Left lung (tissue), 10 donors: ENCODE data around the gene GSG1L. TPM values are rescaled to one million over a fixed set of nuclear protein-coding genes. Genes with fewer than 3 reads are reported as not detected.

Experiments
- ATAC-seq: fragments of 200-7000 bp; cut with Tn5 transposase; one replicate; pipeline ENCODE4 v1.9.1; 2020; ENCODE audit warnings: moderate library complexity
- DNase-seq, 4 donors: peaks; one replicate each; pipeline ENCODE4 v3.0.0-alpha.2; 2013 to 2020
- H3K27ac ChIP-seq, 2 donors: fragments of 200-600 bp; sonication (generic) in 1 of 2; one replicate each; pipeline versions ENCODE4 v1.5.0 to v1.8.0; 2020 to 2021
- H3K27me3 ChIP-seq, 2 donors: fragments of 200-600 bp; sonication (generic) in 1 of 2; one replicate each; pipeline versions ENCODE4 v1.5.0 to v1.8.0; 2020 to 2021
- H3K36me3 ChIP-seq, 2 donors: fragments of 200-600 bp; sonication (generic) in 1 of 2; one replicate each; pipeline versions ENCODE4 v1.5.0 to v1.8.0; 2020 to 2021
- H3K4me1 ChIP-seq, 2 donors: fragments of 200-600 bp; one replicate each; pipeline ENCODE4 v1.8.0; 2021
- H3K4me3 ChIP-seq, 2 donors: fragments of 200-600 bp; sonication (generic) in 1 of 2; one replicate each; pipeline versions ENCODE4 v1.5.0 to v1.8.0; 2020 to 2021; ENCODE audit warnings: mild to moderate bottlenecking in 1 of 2
- H3K9me3 ChIP-seq, 2 donors: fragments of 200-600 bp; sonication (generic) in 1 of 2; one replicate each; pipeline versions ENCODE4 v1.5.0 to v1.8.0; 2020 to 2021
- CTCF ChIP-seq, 2 donors: fragments of 200-600 bp; sonication (generic) in 1 of 2; IDR thresholded peaks; one replicate each; pipeline versions ENCODE4 v1.5.0 to v1.8.0; 2021; ENCODE audit warnings: antibody characterized with exemption in 2 of 2
- intact Hi-C, 2 donors: fragments of 100-400 bp; cut with DNase I; formaldehyde crosslinking; loops; one replicate each; pipeline versions ENCODE4 v1.11.2 to v1.14.2; 2022
- polyA plus RNA-seq, 6 donors: library from polyadenylated mRNA; unstranded; fragments of 120-200 nt; gene quantifications; one replicate each; pipeline ENCODE4 v1.2.1, GENCODE V29; 2013; ENCODE audit not compliant: insufficient read length in 6 of 6
- total RNA-seq, 2 donors: library from RNA; stranded (reverse); fragmentation: NEBNext Ultra II Directional; extraction: Animal tissue kit (Norgen Biotek cat#: 25700); gene quantifications; one replicate each; pipeline ENCODE4 v1.2.1, GENCODE V29; 2021
- donor health status: DM: no; HTN: yes; CAD: no.
- donor health status: DM: no; HTN: no; CAD: no.

Gene GSG1L
- total and polyA plus RNA-seq, 8 donors = 0.20 to 1.2 (median 0.65) TPM; not detected in 1

GRCh38 chr16:28072087-28072486 lies 8.6 kb upstream of the GSG1L start:
- intact Hi-C loops = no loop called here
- DNase-seq (no peak), ATAC-seq (no peak)

GRCh38 chr16:28069971-28070794 lies 6.7 kb upstream of the GSG1L start:
- Histone ChIP-seq H3K4me1 (no peaks in the 10 kb centered on the region), H3K27ac (no peak overlapping the region)
- no peak for ATAC-seq

More at GRCh38 chr16:28072087-28072486, 8.6 kb upstream of the GSG1L start:
- Histone ChIP-seq H3K27me3 (peaks cover 0 to 17% of the 10 kb centered on the region in 2 donors), H3K36me3 (no peaks in the 10 kb centered on the region), H3K4me3 (no peak overlapping the region), H3K4me1 (no peaks in the 10 kb centered on the region), H3K9me3 (no peaks in the 10 kb centered on the region), H3K27ac (no peak overlapping the region)
- no peak for TF ChIP-seq CTCF (IDR thresholded peaks at IDR 0.05)

GRCh38 chr16:28068976-28069375 lies 5.5 kb upstream of the GSG1L start:
- no peaks in the 10 kb centered on the region for H3K4me1 ChIP-seq
- H3K27me3 ChIP-seq = peaks cover 6 to 36% of the 10 kb centered on the region in 2 donors
- H3K36me3 ChIP-seq = no peaks in the 10 kb centered on the region
- no peak for ATAC-seq
- no peak for DNase-seq
- intact Hi-C loops = no loop called here
- no peaks in the 10 kb centered on the region for H3K9me3 ChIP-seq
- H3K4me3 ChIP-seq = no peak overlapping the region
- TF ChIP-seq CTCF (IDR thresholded peaks at IDR 0.05) = no peak
- H3K27ac ChIP-seq = no peak overlapping the region

More at GRCh38 chr16:28069971-28070794, 6.7 kb upstream of the GSG1L start:
- H3K9me3 ChIP-seq = no peaks in the 10 kb centered on the region
- DNase-seq = no peak
- intact Hi-C loops = no loop called here
- H3K36me3 ChIP-seq = no peaks in the 10 kb centered on the region
- peaks cover 0 to 24% of the 10 kb centered on the region in 2 donors for H3K27me3 ChIP-seq
- TF ChIP-seq CTCF (IDR thresholded peaks at IDR 0.05) = no peak
- no peak overlapping the region for H3K4me3 ChIP-seq

- peaks cover 16 to 48% of the 10 kb centered on the region in 2 donors for H3K27me3 ChIP-seq
- ATAC-seq (no peak), DNase-seq (no peak)
- no peak for TF ChIP-seq CTCF (IDR thresholded peaks at IDR 0.05)
- H3K27ac ChIP-seq = no peak overlapping the region
- H3K36me3 ChIP-seq = no peaks in the 10 kb centered on the region
- H3K4me3 ChIP-seq = no peak overlapping the region
- intact Hi-C loops = no loop called here
- H3K4me1 ChIP-seq = peaks cover 0 to 5% of the 10 kb centered on the region in 2 donors
- no peaks in the 10 kb centered on the region for H3K9me3 ChIP-seq
Observed at GRCh38 chr16:28067604-28068379, 4.3 kb upstream of the GSG1L start.

GRCh38 chr16:28064706-28065249 lies 1.3 kb upstream of the GSG1L start:
- no peaks in the 10 kb centered on the region for H3K36me3 ChIP-seq
- intact Hi-C loops = no loop called here
- no peak overlapping the region for H3K4me3 ChIP-seq
- no peak overlapping the region for H3K27ac ChIP-seq
- TF ChIP-seq CTCF (IDR thresholded peaks at IDR 0.05) = no peak
- ATAC-seq (no peak), DNase-seq (no peak)
- peaks cover 25 to 61% of the 10 kb centered on the region in 2 donors for H3K27me3 ChIP-seq
- no peaks in the 10 kb centered on the region for H3K9me3 ChIP-seq
- peaks cover 0 to 9% of the 10 kb centered on the region in 2 donors for H3K4me1 ChIP-seq
